ENCODE data around the gene ZBTB22. TPM values are rescaled to one million over a fixed set of nuclear protein-coding genes. Genes with fewer than 3 reads are reported as not detected.

The ZBTB22 gene
- total RNA-seq, 1 donor from 2014 or later = 27.3 TPM

DNA sequence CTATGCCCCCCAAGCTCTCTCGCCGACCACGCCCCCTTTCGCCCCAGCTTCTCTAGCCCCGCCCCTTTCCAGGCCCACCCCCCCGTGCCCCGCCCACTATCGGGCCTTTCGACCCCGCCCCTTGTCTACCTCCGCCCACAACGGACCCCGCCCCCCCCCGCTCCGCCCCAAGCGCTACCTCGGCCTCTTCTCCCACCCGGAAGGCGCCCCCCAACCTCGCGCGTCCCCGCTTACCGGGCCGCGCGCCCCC lies 200 bp downstream of the ZBTB22 start:
- peaks cover 25% of the 10 kb centered on the region for H3K36me3 Mint-ChIP-seq (ENCODE audit: insufficient read depth)
- no peak for DNase-seq (ENCODE audit: low spot score, unreplicated experiment)
- H3K4me3 Mint-ChIP-seq (ENCODE audit: low read depth) = peak overlapping the region; percentile 76
- H3K27ac Mint-ChIP-seq = no peak overlapping the region
- H3K27me3 Mint-ChIP-seq = peaks cover 2% of the 10 kb centered on the region
- H3K9me3 Mint-ChIP-seq (ENCODE audit: low read depth) = no peaks in the 10 kb centered on the region
- TF ChIP-seq, protein P1, sequence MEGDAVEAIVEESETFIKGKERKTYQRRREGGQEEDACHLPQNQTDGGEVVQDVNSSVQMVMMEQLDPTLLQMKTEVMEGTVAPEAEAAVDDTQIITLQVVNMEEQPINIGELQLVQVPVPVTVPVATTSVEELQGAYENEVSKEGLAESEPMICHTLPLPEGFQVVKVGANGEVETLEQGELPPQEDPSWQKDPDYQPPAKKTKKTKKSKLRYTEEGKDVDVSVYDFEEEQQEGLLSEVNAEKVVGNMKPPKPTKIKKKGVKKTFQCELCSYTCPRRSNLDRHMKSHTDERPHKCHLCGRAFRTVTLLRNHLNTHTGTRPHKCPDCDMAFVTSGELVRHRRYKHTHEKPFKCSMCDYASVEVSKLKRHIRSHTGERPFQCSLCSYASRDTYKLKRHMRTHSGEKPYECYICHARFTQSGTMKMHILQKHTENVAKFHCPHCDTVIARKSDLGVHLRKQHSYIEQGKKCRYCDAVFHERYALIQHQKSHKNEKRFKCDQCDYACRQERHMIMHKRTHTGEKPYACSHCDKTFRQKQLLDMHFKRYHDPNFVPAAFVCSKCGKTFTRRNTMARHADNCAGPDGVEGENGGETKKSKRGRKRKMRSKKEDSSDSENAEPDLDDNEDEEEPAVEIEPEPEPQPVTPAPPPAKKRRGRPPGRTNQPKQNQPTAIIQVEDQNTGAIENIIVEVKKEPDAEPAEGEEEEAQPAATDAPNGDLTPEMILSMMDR (IDR thresholded peaks at IDR 0.05; ENCODE audit: unreplicated experiment) = no peak
- H3K4me1 Mint-ChIP-seq (ENCODE audit: low read depth) = peaks cover 45% of the 10 kb centered on the region

- no peaks in the 10 kb centered on the region for H3K9me3 Mint-ChIP-seq (ENCODE audit: low read depth)
- TF ChIP-seq, protein P1 (IDR thresholded peaks at IDR 0.05; ENCODE audit: unreplicated experiment) = no peak
- peak overlapping the region; percentile 73 for H3K27ac Mint-ChIP-seq
- no peak for DNase-seq (ENCODE audit: low spot score, unreplicated experiment)
- peak overlapping the region; percentile 76 for H3K4me3 Mint-ChIP-seq (ENCODE audit: low read depth)
- H3K36me3 Mint-ChIP-seq (ENCODE audit: insufficient read depth) = peaks cover 25% of the 10 kb centered on the region
- peaks cover 45% of the 10 kb centered on the region for H3K4me1 Mint-ChIP-seq (ENCODE audit: low read depth)
- peaks cover 3% of the 10 kb centered on the region for H3K27me3 Mint-ChIP-seq
These were observed 733 bp downstream of the ZBTB22 start for GRCh38 chr6:33316603-33317418.

GRCh38 chr6:33315793-33316602 lies 1.5 kb downstream of the ZBTB22 start:
- no peaks in the 10 kb centered on the region for H3K9me3 Mint-ChIP-seq (ENCODE audit: low read depth)
- TF ChIP-seq, protein P1 (IDR thresholded peaks at IDR 0.05; ENCODE audit: unreplicated experiment) = no peak
- H3K4me1 Mint-ChIP-seq (ENCODE audit: low read depth) = peaks cover 41% of the 10 kb centered on the region

DNA sequence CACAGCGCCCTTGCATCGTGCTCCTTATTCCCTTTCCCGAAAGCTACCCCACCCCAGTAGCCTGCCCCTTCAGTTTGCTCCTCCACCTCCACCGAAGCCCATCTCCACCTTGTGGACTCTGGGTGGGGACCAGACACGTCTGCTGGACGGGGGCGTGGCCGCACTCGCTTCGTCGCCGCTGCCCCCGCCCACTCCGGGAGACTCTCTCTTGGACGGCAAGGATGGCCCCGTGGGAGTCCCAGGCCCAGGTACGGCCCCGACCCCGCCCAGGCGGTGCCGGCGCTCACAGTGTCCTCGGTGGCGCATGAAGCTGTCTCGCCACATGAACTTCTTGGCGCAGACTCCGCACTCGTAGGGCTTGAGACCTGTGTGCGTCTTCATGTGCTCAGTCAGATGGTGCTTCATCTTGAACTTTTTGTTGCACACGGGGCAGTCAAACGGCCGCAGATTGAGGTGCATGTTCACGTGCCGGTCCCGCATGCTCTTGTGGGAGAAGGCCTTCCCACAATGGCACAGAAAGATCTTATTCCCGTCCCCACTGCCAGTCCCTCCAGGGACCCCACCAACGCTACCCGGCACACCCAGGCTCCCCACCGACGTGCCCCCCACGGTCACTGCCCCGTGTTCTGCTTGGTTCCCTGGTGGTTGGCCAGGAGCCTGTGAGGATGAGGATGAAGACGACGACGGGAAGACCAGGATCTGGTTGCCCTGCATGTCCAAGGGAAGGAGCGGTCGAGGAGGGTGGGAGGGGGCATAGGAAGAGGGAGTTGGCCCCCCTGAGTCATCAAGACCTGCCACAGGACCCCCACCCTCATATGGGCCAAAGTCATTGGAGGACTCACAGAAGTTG lies 2.4 kb downstream of the ZBTB22 start:
- TF ChIP-seq, protein P1 (IDR thresholded peaks at IDR 0.05; ENCODE audit: unreplicated experiment) = no peak
- H3K4me3 Mint-ChIP-seq (ENCODE audit: low read depth) = peak overlapping the region; percentile 85
- peaks cover 40% of the 10 kb centered on the region for H3K4me1 Mint-ChIP-seq (ENCODE audit: low read depth)
- no peak for DNase-seq (ENCODE audit: low spot score, unreplicated experiment)
- H3K36me3 Mint-ChIP-seq (ENCODE audit: insufficient read depth) = peaks cover 21% of the 10 kb centered on the region
- H3K27me3 Mint-ChIP-seq = peaks cover 3% of the 10 kb centered on the region
- H3K9me3 Mint-ChIP-seq (ENCODE audit: low read depth) = no peaks in the 10 kb centered on the region
- no peak overlapping the region for H3K27ac Mint-ChIP-seq

More at GRCh38 chr6:33315793-33316602, 1.5 kb downstream of the ZBTB22 start:
- Mint-ChIP-seq H3K36me3 (ENCODE audit: insufficient read depth) (peaks cover 25% of the 10 kb centered on the region), H3K27me3 (peaks cover 3% of the 10 kb centered on the region), H3K4me3 (ENCODE audit: low read depth) (peak overlapping the region; percentile 76), H3K27ac (peak overlapping the region; percentile 73)
- no peak for DNase-seq (ENCODE audit: low spot score, unreplicated experiment)

DNA sequence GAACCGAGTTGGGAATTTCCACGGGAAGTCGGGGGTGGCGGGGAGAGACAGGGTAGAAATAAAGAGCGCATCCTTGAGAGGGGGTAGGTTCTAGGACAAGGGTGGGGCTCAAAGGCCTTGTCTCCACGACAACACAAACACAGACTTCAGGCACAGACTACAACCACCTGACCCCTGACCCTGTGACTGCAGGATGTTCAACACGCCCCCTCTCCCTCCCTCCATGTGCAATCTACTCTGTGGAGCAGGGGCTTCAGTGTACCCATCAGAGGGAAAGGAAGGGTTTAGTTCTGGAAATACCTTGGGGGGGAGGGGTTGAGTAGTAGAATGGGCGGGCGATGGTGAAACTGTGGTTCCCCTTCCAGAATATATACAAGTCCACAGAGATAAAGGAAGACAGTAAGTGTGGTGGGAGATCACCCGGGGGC lies 3.0 kb downstream of the ZBTB22 start:
- Mint-ChIP-seq H3K27me3 (peaks cover 3% of the 10 kb centered on the region), H3K9me3 (ENCODE audit: low read depth) (no peaks in the 10 kb centered on the region), H3K36me3 (ENCODE audit: insufficient read depth) (peaks cover 17% of the 10 kb centered on the region), H3K4me3 (ENCODE audit: low read depth) (peak overlapping the region; percentile 85), H3K27ac (no peak overlapping the region), H3K4me1 (ENCODE audit: low read depth) (peaks cover 40% of the 10 kb centered on the region)
- no peak for DNase-seq (ENCODE audit: low spot score, unreplicated experiment)
- TF ChIP-seq, protein P1 (IDR thresholded peaks at IDR 0.05; ENCODE audit: unreplicated experiment) = no peak

Measured in progenitor cell of endocrine pancreas (in vitro differentiated cells).